IMR-90 (cell line): Measurements from ENCODE around the gene ABL2. TPM values are rescaled to one million over a fixed set of nuclear protein-coding genes. Genes with fewer than 3 reads are reported as not detected.

Experiments
- ATAC-seq: fragments of 200-7000 bp; cut with Tn5 transposase; 2 replicates; pipeline ENCODE4 v1.9.1; 2020; ENCODE audit warnings: low read depth, mild to moderate bottlenecking, moderate library complexity
- BruUV-seq: library from RNA; stranded (reverse); fragments of 400-500 nt; replicated peaks from 2 replicates; lab custom pipeline; 2021; lab: Mats Ljungman, UMichigan
- CTCF ChIA-PET: fragments of 300-600 bp; formaldehyde crosslinking; extraction: SDS; loops from one replicate; lab custom pipeline; 2021; ENCODE audit warnings: antibody characterized with exemption; lab: Yijun Ruan, JAX
- POLR2A ChIA-PET: fragments of 300-600 bp; sonication (Branson Sonifier 250); formaldehyde crosslinking; loops from one replicate; lab custom pipeline; 2022; ENCODE audit warnings: antibody characterized with exemption; ENCODE audit not compliant: unreplicated experiment; lab: Charles Lee
- DNase-seq: peaks from one replicate; pipeline ENCODE4 v3.0.0; 2013
- H2AFZ ChIP-seq: replicated peaks from 2 replicates; pipeline ENCODE3; 2013; ENCODE audit warnings: low read length, mild to moderate bottlenecking; ENCODE audit not compliant: poor library complexity
- H2AK5ac ChIP-seq: 2 replicates; pipeline ENCODE4 v1.6.1; 2013; ENCODE audit warnings: low read depth, low read length, inconsistent platforms
- H2AK9ac ChIP-seq: replicated peaks from 2 replicates; pipeline ENCODE3; 2013; ENCODE audit warnings: mild to moderate bottlenecking, low read depth, low read length, moderate library complexity; ENCODE audit not compliant: poor library complexity
- H2BK120ac ChIP-seq: 2 replicates; pipeline ENCODE4 v1.6.1; 2013; ENCODE audit warnings: low read depth, low read length, inconsistent platforms
- H2BK15ac ChIP-seq: 3 replicates; pipeline ENCODE4 v1.6.1; 2013; ENCODE audit warnings: low read depth, low read length, inconsistent platforms
- H2BK20ac ChIP-seq: 2 replicates; pipeline ENCODE4 v1.6.1; 2013; ENCODE audit warnings: low read depth, mild to moderate bottlenecking, inconsistent platforms, low read length, moderate library complexity
- H2BK5ac ChIP-seq: 2 replicates; pipeline ENCODE4 v1.6.1; 2013; ENCODE audit warnings: mild to moderate bottlenecking, low read depth, low read length, inconsistent platforms; ENCODE audit not compliant: poor library complexity, severe bottlenecking
- H3K14ac ChIP-seq: replicated peaks from 2 replicates; pipeline ENCODE4 v1.6.1; 2013; ENCODE audit warnings: low read depth, low read length, inconsistent platforms
- H3K18ac ChIP-seq: 2 replicates; pipeline ENCODE4 v1.6.1; 2013; ENCODE audit warnings: low read depth, low read length, control low read depth
- H3K23ac ChIP-seq: 2 replicates; pipeline ENCODE4 v1.6.1; 2013; ENCODE audit warnings: low read depth, low read length, inconsistent platforms
- H3K27ac ChIP-seq: 2 replicates; pipeline ENCODE4 v1.5.1; 2013; ENCODE audit warnings: mild to moderate bottlenecking, control low read depth, low read length; ENCODE audit not compliant: insufficient read depth
- H3K27me3 ChIP-seq: 2 replicates; pipeline ENCODE4 v1.6.1; 2013; ENCODE audit warnings: low read length; ENCODE audit not compliant: control insufficient read depth, insufficient read depth
- H3K36me3 ChIP-seq: 2 replicates; pipeline ENCODE4 v1.6.1; 2013; ENCODE audit warnings: low read length, mixed read lengths; ENCODE audit not compliant: control insufficient read depth, insufficient read depth
- H3K4ac ChIP-seq: 2 replicates; pipeline ENCODE4 v1.6.1; 2013; ENCODE audit warnings: low read depth, low read length, inconsistent platforms
- H3K4me1 ChIP-seq: 2 replicates; pipeline ENCODE4 v1.6.1; 2013; ENCODE audit warnings: low read length, mixed read lengths; ENCODE audit not compliant: control insufficient read depth, insufficient read depth
- H3K4me2 ChIP-seq: 2 replicates; pipeline ENCODE4 v1.6.1; 2013; ENCODE audit warnings: low read depth, mild to moderate bottlenecking, control low read depth, low read length, moderate library complexity
- H3K4me3 ChIP-seq: 2 replicates; pipeline ENCODE4 v1.5.1; 2013; ENCODE audit warnings: low read depth, mild to moderate bottlenecking, control low read depth, low read length, moderate library complexity; ENCODE audit not compliant: insufficient read depth
- H3K56ac ChIP-seq: 2 replicates; pipeline ENCODE4 v1.6.1; 2013; ENCODE audit warnings: low read length, inconsistent platforms; ENCODE audit not compliant: insufficient read depth; ENCODE audit errors: extremely low read depth
- H3K79me1 ChIP-seq, 2 experiments: 2 replicates each; pipeline ENCODE4 v1.6.1; 2013; ENCODE audit warnings: low read length in 2 of 2, inconsistent platforms in 1 of 2, low read depth in 1 of 2
- H3K9ac ChIP-seq: 2 replicates; pipeline ENCODE4 v1.6.1; 2013; ENCODE audit warnings: low read depth, low read length, control low read depth
- H3K9me1 ChIP-seq: 2 replicates; pipeline ENCODE4 v1.6.1; 2013; ENCODE audit warnings: low read length, inconsistent platforms; ENCODE audit not compliant: insufficient read depth
- H3K9me3 ChIP-seq: 2 replicates; pipeline ENCODE4 v1.6.1; 2013; ENCODE audit warnings: low read length; ENCODE audit not compliant: control insufficient read depth, insufficient read depth
- H4K20me1 ChIP-seq: 2 replicates; pipeline ENCODE4 v1.6.1; 2013; ENCODE audit warnings: low read length, inconsistent platforms; ENCODE audit not compliant: insufficient read depth
- H4K5ac ChIP-seq: 2 replicates; pipeline ENCODE4 v1.6.1; 2013; ENCODE audit warnings: mild to moderate bottlenecking, low read depth, low read length, control low read depth
- H4K8ac ChIP-seq, 2 experiments: 2 replicates each; pipeline ENCODE4 v1.6.1; 2013; ENCODE audit warnings: low read depth in 2 of 2, low read length in 2 of 2, control low read depth in 1 of 2, inconsistent platforms in 1 of 2
- H4K91ac ChIP-seq: 2 replicates; pipeline ENCODE4 v1.6.1; 2013; ENCODE audit warnings: low read depth, low read length, inconsistent platforms; ENCODE audit not compliant: insufficient read depth
- CEBPB ChIP-seq: IDR thresholded peaks from 2 replicates; pipeline ENCODE4 v1.6.1; 2012; ENCODE audit warnings: low read depth, low read length, improper control_type of control experiment
- CHD1 ChIP-seq: IDR thresholded peaks from 2 replicates; pipeline ENCODE4 v1.6.1; 2012; ENCODE audit warnings: low read depth, low read length, improper control_type of control experiment
- CTCF ChIP-seq: conservative IDR thresholded peaks from 2 replicates; pipeline ENCODE4 v1.5.1; 2012; ENCODE audit warnings: mild to moderate bottlenecking, low read depth, low read length, improper control_type of control experiment
- ELK1 ChIP-seq: fragments of 150-350 bp; IDR thresholded peaks from 2 replicates; pipeline ENCODE4 v1.6.1; 2016; ENCODE audit warnings: low read depth, mild to moderate bottlenecking, low read length, moderate library complexity, borderline replicate concordance
- FOS ChIP-seq: fragments of 150-350 bp; IDR thresholded peaks from 2 replicates; pipeline ENCODE4 v1.6.1; 2016; ENCODE audit warnings: low read depth, low read length
- MAZ ChIP-seq: IDR thresholded peaks from 2 replicates; pipeline ENCODE4 v1.6.1; 2012; ENCODE audit warnings: low read depth, mild to moderate bottlenecking, low read length, improper control_type of control experiment, moderate library complexity, borderline replicate concordance
- NFE2L2 ChIP-seq: fragments of 150-350 bp; IDR thresholded peaks from 2 replicates; pipeline ENCODE4 v1.6.1; 2016; ENCODE audit warnings: low read depth, mild to moderate bottlenecking, low read length
- POLR2A ChIP-seq: IDR thresholded peaks from 2 replicates; pipeline ENCODE4 v1.6.1; 2012; ENCODE audit warnings: mild to moderate bottlenecking, low read depth, low read length
- RAD21 ChIP-seq: IDR thresholded peaks from 2 replicates; pipeline ENCODE4 v1.6.1; 2012; ENCODE audit warnings: low read length, improper control_type of control experiment
- RCOR1 ChIP-seq: IDR thresholded peaks from 2 replicates; pipeline ENCODE4 v1.6.1; 2012; ENCODE audit warnings: mild to moderate bottlenecking, low read length, improper control_type of control experiment; ENCODE audit not compliant: insufficient replicate concordance
- RFX5 ChIP-seq: IDR thresholded peaks from 2 replicates; pipeline ENCODE4 v1.8.0; 2012; ENCODE audit warnings: low read depth, mild to moderate bottlenecking, low read length, moderate library complexity
- WGBS, 2 experiments: methylation state at CpG; one replicate each; pipeline versions ENCODE4 v1.1.5 to v1.1.7; 2013; ENCODE audit warnings: missing lambda C conversion rate in 2 of 2; ENCODE audit not compliant: insufficient read length in 1 of 2; ENCODE audit errors: extremely low coverage in 2 of 2; 5-methylcytosine and 5-hydroxymethylcytosine counted together
- dilution Hi-C: fragments of 300-500 bp; cut with HindIII; formaldehyde crosslinking; loops from one replicate; pipeline ENCODE4 v1.14.3; 2018; ENCODE audit warnings: low sequenced_read_pairs; ENCODE audit not compliant: unreplicated experiment
- in situ Hi-C: fragments of 300-500 bp; cut with MboI; formaldehyde crosslinking; loops from 3 replicates; pipeline ENCODE4 v1.14.3; 2019; ENCODE audit warnings: low sequenced_read_pairs, inconsistent platforms, mixed read lengths
- intact Hi-C: fragments of 100-400 bp; cut with micrococcal nuclease; formaldehyde crosslinking; loops from 2 replicates; pipeline ENCODE4 v1.10.0; 2022
- polyA plus RNA-seq, 3 experiments: library from polyadenylated mRNA; depleted of rRNA; stranded (reverse); fragments of >200 nt; gene quantifications; 2 replicates each; pipeline ENCODE4 v1.2.3, GENCODE V29; 2012; ENCODE audit warnings: low replicate concordance in 1 of 3
- total RNA-seq: library from RNA; depleted of rRNA; stranded (reverse); fragments of >200 nt; gene quantifications from 2 replicates; pipeline ENCODE4 v1.2.3, GENCODE V29; 2012

The ABL2 gene
- total and polyA plus RNA-seq, 2 of the 4 experiments (the other 2 are of a cell fraction): 9.7 to 110 TPM

- Histone ChIP-seq H3K18ac (no peak overlapping the region), H3K27me3 (no peaks in the 10 kb centered on the region), H2AFZ (no peak overlapping the region), H4K5ac (no peak overlapping the region), H3K27ac (no peak overlapping the region), H4K8ac (no peak overlapping the region), H3K9ac (no peak overlapping the region), H4K91ac (no peak overlapping the region), H2BK20ac (no peak overlapping the region), H3K56ac (no peak overlapping the region), H2BK5ac (no peak overlapping the region), H3K79me1 (no peaks in the 10 kb centered on the region), H3K4me1 (no peaks in the 10 kb centered on the region), H3K14ac (no peak overlapping the region), H3K4me2 (no peak overlapping the region), H3K4me3 (no peak overlapping the region), H2AK9ac (no peak overlapping the region), H4K20me1 (no peaks in the 10 kb centered on the region), H3K23ac (no peak overlapping the region), H3K9me3 (no peaks in the 10 kb centered on the region), H3K9me1 (no peaks in the 10 kb centered on the region), H2BK15ac (no peak overlapping the region), H3K36me3 (no peaks in the 10 kb centered on the region), H3K4ac (no peak overlapping the region), H2BK120ac (no peak overlapping the region), H2AK5ac (no peak overlapping the region)
- ATAC-seq (no peak), DNase-seq (no peak)
- ChIA-PET CTCF (interaction anchor here (0.6 to 1.5 kb wide), 2 partner anchors 44 to 122 kb away, joined by 5 to 7 read pairs; no protein-coding TSS in a partner anchor), POLR2A (no interaction called here)
- no TSS peak for BruUV-seq
- intact Hi-C loops: no loop called here
- dilution Hi-C loops: no loop called here
- TF ChIP-seq CEBPB (no peak), NFE2L2 (no peak), CTCF (no peak), FOS (no peak), RAD21 (no peak), MAZ (no peak), POLR2A (no peak), RCOR1 (no peak), ELK1 (no peak), CHD1 (no peak), RFX5 (no peak)
- in situ Hi-C loops: loop anchor here (25.0 kb wide), 1 partner anchor 564 kb away; no protein-coding TSS in a partner anchor
- 85% methylated on average over 5 of the region's 9 CpGs; no CpG with 5 or more reads in 1 of the 2 experiments for WGBS, 2 experiments
These were observed 18.4 kb upstream of the ABL2 start for GRCh38 chr1:179247923-179248322.
